ENCODE results near the gene TM9SF1. TPM values are rescaled to one million over a fixed set of nuclear protein-coding genes. Genes with fewer than 3 reads are reported as not detected.

Gene TM9SF1
- total and polyA plus RNA-seq, 12 donors = 10.8 to 36.4 (median 18.7) TPM

- DNase-seq (no peak), ATAC-seq (no peak)
- no peaks in the 10 kb centered on the region for H3K9me3 ChIP-seq
- no peak overlapping the region for H3K27ac ChIP-seq
- H3K4me1 ChIP-seq = peaks cover 4 to 26% (median 19%) of the 10 kb centered on the region in 9 donors
- H3K36me3 ChIP-seq = peaks cover 0 to 78% (median 20%) of the 10 kb centered on the region in 9 donors
- H3K4me3 ChIP-seq = no peak overlapping the region
- TF ChIP-seq, protein P1, sequence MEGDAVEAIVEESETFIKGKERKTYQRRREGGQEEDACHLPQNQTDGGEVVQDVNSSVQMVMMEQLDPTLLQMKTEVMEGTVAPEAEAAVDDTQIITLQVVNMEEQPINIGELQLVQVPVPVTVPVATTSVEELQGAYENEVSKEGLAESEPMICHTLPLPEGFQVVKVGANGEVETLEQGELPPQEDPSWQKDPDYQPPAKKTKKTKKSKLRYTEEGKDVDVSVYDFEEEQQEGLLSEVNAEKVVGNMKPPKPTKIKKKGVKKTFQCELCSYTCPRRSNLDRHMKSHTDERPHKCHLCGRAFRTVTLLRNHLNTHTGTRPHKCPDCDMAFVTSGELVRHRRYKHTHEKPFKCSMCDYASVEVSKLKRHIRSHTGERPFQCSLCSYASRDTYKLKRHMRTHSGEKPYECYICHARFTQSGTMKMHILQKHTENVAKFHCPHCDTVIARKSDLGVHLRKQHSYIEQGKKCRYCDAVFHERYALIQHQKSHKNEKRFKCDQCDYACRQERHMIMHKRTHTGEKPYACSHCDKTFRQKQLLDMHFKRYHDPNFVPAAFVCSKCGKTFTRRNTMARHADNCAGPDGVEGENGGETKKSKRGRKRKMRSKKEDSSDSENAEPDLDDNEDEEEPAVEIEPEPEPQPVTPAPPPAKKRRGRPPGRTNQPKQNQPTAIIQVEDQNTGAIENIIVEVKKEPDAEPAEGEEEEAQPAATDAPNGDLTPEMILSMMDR (IDR thresholded peaks at IDR 0.05) = no peak
- intact Hi-C loops (cut with DNase I) = no loop called here
- 93 to 94% methylated on average over 11 of the region's 11 CpGs for WGBS, 2 donors
- no peaks in the 10 kb centered on the region for H3K27me3 ChIP-seq
Measured at GRCh38 chr14:24185741-24186140, 9.5 kb downstream of the TM9SF1 start.

DNA sequence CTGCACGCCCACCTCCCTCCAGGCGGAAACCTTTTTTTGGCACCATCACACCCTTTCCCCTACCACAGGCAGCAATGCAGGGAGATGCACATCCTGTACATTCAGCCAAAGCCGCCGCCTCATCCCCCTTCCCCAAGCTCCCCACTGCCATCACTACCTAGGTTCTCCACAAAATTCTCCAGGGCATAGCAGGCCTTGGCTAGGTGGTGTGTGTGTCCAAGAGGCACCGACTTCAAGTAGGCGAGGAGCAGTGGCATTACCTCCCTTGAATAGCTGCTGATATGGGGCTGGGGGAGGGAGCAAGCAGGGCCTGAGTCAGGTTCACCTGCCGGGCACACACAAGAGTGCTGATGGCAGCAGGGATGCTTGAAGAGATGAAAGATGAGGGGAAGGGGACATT, 10.2 kb downstream of the TM9SF1 start:
- Histone ChIP-seq H3K4me3 (no peak overlapping the region), H3K36me3 (peaks cover 0 to 80% (median 23%) of the 10 kb centered on the region in 9 donors), H3K27ac (no peak overlapping the region), H3K27me3 (no peaks in the 10 kb centered on the region), H3K9me3 (no peaks in the 10 kb centered on the region), H3K4me1 (peaks cover 4 to 33% (median 25%) of the 10 kb centered on the region in 9 donors)
- no peak for ATAC-seq
- intact Hi-C loops (cut with DNase I) = no loop called here
- WGBS, 2 donors = 92 to 97% methylated on average over 7 of the region's 7 CpGs
- DNase-seq = no peak
- TF ChIP-seq, protein P1 (IDR thresholded peaks at IDR 0.05) = no peak

- H3K9me3 ChIP-seq = no peaks in the 10 kb centered on the region
- peaks cover 0 to 80% (median 25%) of the 10 kb centered on the region in 9 donors for H3K36me3 ChIP-seq
- H3K4me3 ChIP-seq = no peak overlapping the region
- DNase-seq (no peak), ATAC-seq (no peak)
- no peak overlapping the region for H3K27ac ChIP-seq
- peaks cover 4 to 37% (median 31%) of the 10 kb centered on the region in 9 donors for H3K4me1 ChIP-seq
- intact Hi-C loops (cut with DNase I) = no loop called here
- H3K27me3 ChIP-seq = no peaks in the 10 kb centered on the region
- WGBS, 2 donors = 88 to 89% methylated on average over 19 of the region's 19 CpGs
- TF ChIP-seq, protein P1 (IDR thresholded peaks at IDR 0.05) = no peak
Measured at GRCh38 chr14:24184104-24184970, 10.9 kb downstream of the TM9SF1 start.

DNA sequence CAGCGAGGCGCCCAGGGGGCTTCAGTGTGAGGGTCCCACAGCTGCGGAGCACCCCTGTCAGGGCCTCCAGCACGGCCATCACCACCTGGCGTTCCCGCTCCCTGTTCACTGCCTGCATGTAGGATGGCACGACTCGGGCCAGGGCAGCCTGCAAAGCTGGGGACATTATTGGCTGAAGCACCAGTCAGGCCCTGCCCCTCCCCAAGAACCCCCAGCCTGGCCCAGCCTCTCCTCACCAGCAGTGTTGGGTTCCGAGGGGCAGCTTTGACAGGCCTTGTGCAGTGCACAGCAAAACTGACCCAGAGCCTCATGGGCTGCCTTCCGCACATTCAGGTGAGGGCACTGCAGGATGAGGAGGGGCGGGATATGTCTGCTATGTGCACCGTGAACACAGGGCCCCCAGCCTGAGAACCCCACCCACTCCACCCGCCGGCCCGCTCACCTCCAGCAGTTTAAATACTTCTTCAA, 12.2 kb downstream of the TM9SF1 start:
- WGBS, 2 donors = 89 to 94% methylated on average over 15 of the region's 15 CpGs
- Histone ChIP-seq H3K9me3 (no peaks in the 10 kb centered on the region), H3K4me3 (no peak overlapping the region), H3K27ac (no peak overlapping the region), H3K27me3 (no peaks in the 10 kb centered on the region), H3K4me1 (peaks cover 3 to 30% (median 22%) of the 10 kb centered on the region in 9 donors), H3K36me3 (peaks cover 0 to 93% (median 35%) of the 10 kb centered on the region in 9 donors)
- TF ChIP-seq, protein P1 (IDR thresholded peaks at IDR 0.05) = no peak
- no peak for ATAC-seq
- intact Hi-C loops (cut with DNase I) = no loop called here
- no peak for DNase-seq
